Measurements from ENCODE around the gene CD24. TPM values are rescaled to one million over a fixed set of nuclear protein-coding genes. Genes with fewer than 3 reads are reported as not detected.
"Not testable (repeated sequence)": the region's sequence is repeated elsewhere in the genome, so short reads cannot be mapped to it uniquely, and the experiment has no call there.

CD24 gene
- total RNA-seq, result 1,434 TPM

- FAIRE-seq (no peak), DNase-seq (ENCODE audit: low spot score in 2 of 2) (no peak)
Observed at GRCh38 chr6:106974336-106974998, at the start of gene CD24. Gene CD24 (minus strand): TSS chr6:106974729. CDS start chr6:106974646, 83 bp downstream.

GRCh38 chr6:107021446-107022185, 47.1 kb upstream of the CD24 start:
- no peak for DNase-seq (ENCODE audit: low spot score in 2 of 2)
- no peak for FAIRE-seq

- DNase-seq (ENCODE audit: low spot score in 2 of 2) (no peak), FAIRE-seq (no peak)
Observed at GRCh38 chr6:107020239-107020638, 45.7 kb upstream of the CD24 start.

DNA sequence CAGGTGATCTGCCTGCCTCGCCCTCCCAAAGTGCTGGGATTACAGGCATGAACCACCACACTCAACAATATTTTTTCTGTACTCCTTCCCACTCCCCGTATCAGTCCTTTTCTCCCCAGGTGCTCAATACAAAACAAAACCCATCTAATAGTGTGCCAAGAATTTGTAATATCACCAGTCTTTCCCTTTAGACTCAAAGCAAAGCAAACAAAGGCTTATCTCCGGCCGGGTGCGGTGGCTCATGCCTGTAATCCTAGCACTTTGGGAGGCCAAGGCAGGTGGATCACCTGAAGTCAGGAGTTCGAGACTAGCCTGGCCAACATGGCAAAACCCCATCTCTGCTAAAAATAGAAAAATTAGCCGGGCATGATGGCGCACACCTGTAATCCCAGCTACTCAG, 45.1 kb upstream of the CD24 start:
- not testable (repeated sequence) for DNase-seq (ENCODE audit: low spot score in 2 of 2); FAIRE-seq

- DNase-seq (ENCODE audit: low spot score in 2 of 2) (no peak), FAIRE-seq (no peak)
Observed at GRCh38 chr6:107019047-107019446, 44.5 kb upstream of the CD24 start.

- FAIRE-seq (no peak), DNase-seq (ENCODE audit: low spot score in 2 of 2) (no peak)
Observed at GRCh38 chr6:107009499-107009898, 35.0 kb upstream of the CD24 start.

- FAIRE-seq (no peak), DNase-seq (ENCODE audit: low spot score in 2 of 2) (no peak)
Observed at GRCh38 chr6:106997392-106998158, 23.0 kb upstream of the CD24 start.

GRCh38 chr6:106995640-106996039, 21.1 kb upstream of the CD24 start:
- FAIRE-seq (no peak), DNase-seq (ENCODE audit: low spot score in 2 of 2) (no peak)

DNA sequence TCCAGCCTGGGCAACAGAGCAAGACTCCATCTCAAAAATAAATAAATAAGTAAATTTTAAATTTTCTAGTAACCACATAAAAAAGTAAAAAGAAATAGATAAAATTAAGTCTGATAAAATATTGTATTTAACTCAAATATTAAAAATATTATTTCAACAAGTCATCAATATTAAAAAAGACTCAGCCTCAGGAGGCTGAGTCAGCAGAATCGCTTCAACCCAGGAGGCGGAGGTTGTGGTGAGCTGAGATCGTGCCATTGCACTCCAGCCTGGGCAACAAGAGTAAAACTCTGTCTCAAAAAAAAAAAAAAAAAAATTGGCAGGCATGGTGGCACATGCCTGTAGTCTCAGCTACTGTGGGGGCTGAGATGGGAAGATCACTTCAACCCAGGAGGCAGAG, 15.2 kb upstream of the CD24 start:
- FAIRE-seq; DNase-seq (ENCODE audit: low spot score in 2 of 2): not testable (repeated sequence)

- no peak for FAIRE-seq
Observed at GRCh38 chr6:106988664-106989063, 14.1 kb upstream of the CD24 start.

GRCh38 chr6:106981926-106982325, 7.4 kb upstream of the CD24 start:
- no peak for FAIRE-seq

More at GRCh38 chr6:106988664-106989063, 14.1 kb upstream of the CD24 start:
- DNase-seq (ENCODE audit: low spot score in 2 of 2), result no peak

DNA sequence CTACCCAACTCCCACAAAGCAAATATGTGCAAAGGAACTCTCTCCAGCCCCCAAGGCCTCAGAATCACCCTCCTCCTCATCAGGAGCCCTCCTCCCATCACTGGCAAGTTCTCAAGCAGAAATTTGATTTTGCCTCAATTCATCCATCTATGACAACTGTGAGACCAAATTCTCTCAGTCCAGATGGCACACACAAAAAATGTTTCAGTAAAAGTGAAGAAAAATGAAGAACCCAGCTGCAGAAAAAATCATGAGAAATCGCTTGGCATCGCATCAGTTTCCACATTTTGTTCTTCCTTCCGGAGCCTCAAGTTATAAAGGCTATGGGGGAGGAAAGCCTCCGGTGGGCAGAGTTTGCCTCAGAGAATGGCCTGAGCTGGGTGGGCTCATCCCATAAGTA, 6.4 kb upstream of the CD24 start:
- DNase-seq (ENCODE audit: low spot score in 2 of 2), result no peak
- FAIRE-seq, result no peak

More at GRCh38 chr6:106981926-106982325, 7.4 kb upstream of the CD24 start:
- DNase-seq (ENCODE audit: low spot score in 2 of 2), result no peak

DNA sequence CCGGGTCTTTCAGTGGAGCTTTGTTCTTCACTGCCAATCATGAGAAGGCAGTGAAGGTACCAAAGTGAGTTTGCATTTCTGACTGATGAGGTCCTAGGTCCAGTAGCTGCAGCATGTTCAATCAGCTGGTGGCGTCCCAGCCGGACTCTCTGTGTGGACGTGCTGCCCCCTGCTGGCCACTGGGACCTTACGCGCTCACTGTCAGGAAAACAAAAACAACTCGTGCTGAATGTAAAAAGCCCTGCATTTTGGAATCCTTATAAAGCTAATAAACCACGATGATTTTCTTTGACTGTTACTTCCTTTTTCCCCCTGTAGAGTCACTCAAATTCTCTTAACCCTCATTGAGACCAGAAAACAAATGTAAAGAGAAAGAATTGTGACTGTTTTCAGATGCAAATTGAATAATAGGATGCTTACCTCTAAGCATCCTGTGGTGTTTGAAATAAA, 4.9 kb upstream of the CD24 start:
- FAIRE-seq (no peak), DNase-seq (ENCODE audit: low spot score in 2 of 2) (peak; percentile 51 to 62)

DNA sequence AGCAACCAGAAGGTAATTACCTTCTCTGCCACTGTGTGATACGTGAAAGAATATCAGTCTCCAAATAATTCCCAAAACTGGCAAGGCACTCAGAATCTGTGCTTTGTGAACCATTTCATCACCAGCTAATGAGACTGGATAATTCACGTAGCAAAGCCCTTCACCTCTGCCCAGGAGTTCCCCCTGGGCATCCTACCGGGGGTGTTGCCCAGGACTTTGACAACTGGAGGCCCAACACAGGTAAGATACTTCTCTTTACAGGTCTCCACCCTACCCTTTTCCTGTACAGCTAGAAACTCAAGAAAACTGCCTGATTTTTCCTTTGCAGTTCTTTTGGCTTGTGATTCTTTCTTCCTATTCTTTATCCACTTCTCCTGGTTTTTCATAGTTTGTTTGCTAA, 2.7 kb upstream of the CD24 start:
- FAIRE-seq (no peak), DNase-seq (ENCODE audit: low spot score in 2 of 2) (no peak)

GRCh38 chr6:106976270-106976669, 1.7 kb upstream of the CD24 start:
- DNase-seq (ENCODE audit: low spot score in 2 of 2) (no peak), FAIRE-seq (no peak)

GRCh38 chr6:106975738-106976064, 1.2 kb upstream of the CD24 start:
- FAIRE-seq (no peak), DNase-seq (ENCODE audit: low spot score in 2 of 2) (no peak)

- DNase-seq (ENCODE audit: low spot score in 2 of 2) (peak in 1 of 2 donors; percentile 27), FAIRE-seq (no peak)
Observed at GRCh38 chr6:106974999-106975737, 639 bp upstream of the CD24 start.

DNA sequence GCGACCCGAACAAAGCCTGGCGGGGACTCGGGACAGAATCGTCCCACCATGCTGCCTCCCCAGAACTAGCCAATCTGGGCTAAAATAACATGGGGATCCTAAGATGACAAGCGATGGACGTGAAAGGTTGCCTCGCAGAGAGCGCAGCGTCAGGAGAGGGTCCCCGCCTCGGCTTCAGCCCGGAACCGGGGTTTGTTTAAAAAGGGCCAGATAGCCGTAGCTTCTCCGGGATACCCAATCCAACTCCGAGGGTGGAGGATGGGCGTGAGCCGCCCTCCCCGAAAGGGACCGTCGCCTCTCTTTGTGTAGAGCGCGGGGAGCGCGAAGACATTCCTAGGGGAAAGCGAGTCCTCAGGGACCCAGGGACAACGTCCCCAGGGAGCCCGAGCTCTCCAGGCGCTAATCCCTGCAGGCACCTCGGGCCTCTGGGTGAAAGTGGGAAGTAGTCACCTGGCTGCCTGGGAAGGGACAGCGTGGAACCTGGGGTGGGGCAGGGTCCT, 643 bp downstream of the CD24 start:
- DNase-seq (ENCODE audit: low spot score in 2 of 2), result no peak
- FAIRE-seq, result no peak

DNA sequence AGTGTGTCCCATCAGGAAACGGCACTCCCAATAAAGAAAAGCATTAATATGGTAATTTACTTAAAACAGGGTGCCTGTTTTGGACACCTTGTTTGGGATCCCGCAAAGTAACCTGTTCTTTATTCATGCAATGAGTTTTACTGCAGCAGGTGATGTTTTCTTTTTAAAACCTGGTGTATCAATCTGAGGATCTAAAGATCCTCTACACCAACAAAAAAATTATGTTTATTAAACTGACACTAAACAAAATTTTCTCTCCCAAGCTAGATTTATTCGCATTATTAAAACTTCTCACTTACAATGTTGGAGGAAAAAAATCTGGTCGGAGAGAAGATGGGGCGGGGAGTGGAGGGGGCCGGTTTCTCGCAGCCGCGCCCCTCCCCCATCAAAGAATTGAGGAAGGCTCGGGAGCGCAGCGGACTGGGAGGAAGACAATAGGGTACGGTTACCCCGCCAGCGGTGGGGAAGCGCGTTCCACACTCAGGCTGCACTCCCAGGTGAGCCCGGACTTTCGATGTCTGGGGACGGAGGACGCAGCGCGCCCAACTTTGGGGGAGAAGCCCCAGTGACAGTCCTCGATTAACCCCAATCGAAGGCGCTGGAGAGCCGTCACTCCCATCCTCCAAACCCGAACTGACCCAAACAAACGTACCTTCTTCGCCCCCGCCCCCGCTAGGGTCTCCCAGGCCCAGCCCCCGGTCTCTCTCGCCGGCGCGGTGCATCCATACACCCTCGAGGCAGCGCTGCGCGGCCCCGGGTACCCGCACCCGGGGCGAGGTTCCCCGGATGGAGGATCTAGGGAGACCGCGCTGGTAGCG, 1.3 kb downstream of the CD24 start:
- no peak for FAIRE-seq
- no peak for DNase-seq (ENCODE audit: low spot score in 2 of 2)

DNA sequence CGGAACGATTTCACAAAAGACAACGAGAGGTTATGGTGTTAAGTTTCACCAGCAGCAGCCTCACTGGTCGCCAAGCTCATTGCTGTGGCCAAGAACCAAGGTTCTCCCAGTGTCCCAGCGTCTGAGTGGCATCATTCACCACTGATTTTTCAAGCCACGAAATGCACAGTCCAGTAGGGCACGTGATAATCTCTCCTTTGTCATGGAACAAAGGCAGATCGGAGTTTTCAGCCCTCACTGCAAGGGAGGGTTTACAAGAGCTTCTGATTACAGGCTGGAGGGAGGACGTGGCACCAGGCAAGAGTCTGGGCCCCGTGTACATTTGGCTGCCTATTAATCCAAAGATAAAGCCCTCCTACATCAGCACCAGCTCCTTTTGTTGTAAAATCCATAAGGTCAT, 2.0 kb downstream of the CD24 start:
- no peak for FAIRE-seq
- DNase-seq (ENCODE audit: low spot score in 2 of 2), result peak in 1 of 2 donors; percentile 12

All from frontal cortex (tissue), 4 donors.